Mammary epithelial cell (primary cell): ENCODE data around the gene ANKRD17.

Experiments
- CTCF ChIP-seq, 2 donors: IDR thresholded peaks in 1 of 2; conservative IDR thresholded peaks in 1 of 2; 2 replicates each; pipeline ENCODE4 v1.5.1; 2011 to 2012; ENCODE audit warnings: inconsistent platforms in 2 of 2, low read length in 2 of 2, mild to moderate bottlenecking in 2 of 2, control low read depth in 1 of 2, low read depth in 1 of 2; ENCODE audit not compliant: insufficient read depth in 1 of 2; ENCODE audit errors: extremely low read depth in 1 of 2
- EZH2 ChIP-seq: IDR thresholded peaks from 2 replicates; pipeline ENCODE4 v1.6.1; 2012; ENCODE audit warnings: low read length, inconsistent platforms, borderline replicate concordance

GRCh38 chr4:73281982-73282381 is 23.4 kb upstream of the ANKRD17 start:
- TF ChIP-seq CTCF (conservative IDR thresholded peaks at IDR 0.05 in 1 of 2, IDR thresholded peaks at IDR 0.05 in 1 of 2; ENCODE audit: extremely low read depth in 1 of 2, insufficient read depth in 1 of 2, low read depth in 1 of 2, low read length in 2 of 2) = no peak
- no peak for TF ChIP-seq EZH2
